ENCODE results near the gene EXOG.

The EXOG gene

GRCh38 chr3:38510631-38511030 is 14.5 kb downstream of the EXOG start:
- DNase-seq (ENCODE audit: low read depth) = no peak

GRCh38 chr3:38511546-38511945 is 15.4 kb downstream of the EXOG start:
- no peak for DNase-seq (ENCODE audit: low read depth)

- DNase-seq (ENCODE audit: low read depth) = no peak
Measured at GRCh38 chr3:38515367-38515766, 19.2 kb downstream of the EXOG start.

- no peak for DNase-seq (ENCODE audit: low read depth)
Measured at GRCh38 chr3:38516669-38517068, 20.5 kb downstream of the EXOG start.

GRCh38 chr3:38519000-38519399 is 22.9 kb downstream of the EXOG start:
- DNase-seq (ENCODE audit: low read depth) = no peak

GRCh38 chr3:38519651-38520050 is 23.5 kb downstream of the EXOG start:
- no peak for DNase-seq (ENCODE audit: low read depth)

GRCh38 chr3:38521391-38521987 is 25.3 kb downstream of the EXOG start:
- peak; percentile 46 for DNase-seq (ENCODE audit: low read depth)

GRCh38 chr3:38522002-38522401 is 25.9 kb downstream of the EXOG start:
- DNase-seq (ENCODE audit: low read depth) = no peak

GRCh38 chr3:38524141-38524739 is 28.1 kb downstream of the EXOG start:
- no peak for DNase-seq (ENCODE audit: low read depth)

GRCh38 chr3:38526792-38527191 is 30.7 kb downstream of the EXOG start:
- DNase-seq (ENCODE audit: low read depth) = no peak

GRCh38 chr3:38528457-38528856 is 32.3 kb downstream of the EXOG start:
- DNase-seq (ENCODE audit: low read depth) = no peak

- no peak for DNase-seq (ENCODE audit: low read depth)
Measured at GRCh38 chr3:38532529-38532928, 36.4 kb downstream of the EXOG start.

- DNase-seq (ENCODE audit: low read depth) = no peak
Measured at GRCh38 chr3:38533285-38533976, 37.3 kb downstream of the EXOG start.

- DNase-seq (ENCODE audit: low read depth) = no peak
Measured at GRCh38 chr3:38534180-38534579, 38.0 kb downstream of the EXOG start.

GRCh38 chr3:38534604-38535003 is 38.5 kb downstream of the EXOG start:
- DNase-seq (ENCODE audit: low read depth) = no peak

GRCh38 chr3:38536671-38537070 is 40.5 kb downstream of the EXOG start:
- no peak for DNase-seq (ENCODE audit: low read depth)

GRCh38 chr3:38538773-38539353 is 42.7 kb downstream of the EXOG start:
- DNase-seq (ENCODE audit: low read depth) = no peak

- no peak for DNase-seq (ENCODE audit: low read depth)
Measured at GRCh38 chr3:38541806-38542205, 45.7 kb downstream of the EXOG start.

GRCh38 chr3:38542401-38543298 is 46.5 kb downstream of the EXOG start:
- DNase-seq (ENCODE audit: low read depth) = no peak

GRCh38 chr3:38543586-38543985 is 47.4 kb downstream of the EXOG start:
- no peak for DNase-seq (ENCODE audit: low read depth)

GRCh38 chr3:38544926-38545325 is 48.8 kb downstream of the EXOG start:
- DNase-seq (ENCODE audit: low read depth) = no peak

GRCh38 chr3:38545550-38545949 is 49.4 kb downstream of the EXOG start:
- no peak for DNase-seq (ENCODE audit: low read depth)

Data from stimulated activated CD8-positive, alpha-beta memory T cell treated with anti-CD3 and anti-CD28 coated beads, Interleukin-15, amount 100 ng/mL, for 1 hour (primary cell).